ENCODE data around the gene LAPTM4A.

The LAPTM4A gene

GRCh38 chr2:20065885-20066602, 14.6 kb upstream of the LAPTM4A start:
- no peaks in the 10 kb centered on the region for H4K20me1 ChIP-seq (ENCODE audit: insufficient read depth, low read length)
- no peak overlapping the region for H3K27ac ChIP-seq (ENCODE audit: low read depth, low read length, poor library complexity, severe bottlenecking)
- H3K9ac ChIP-seq (ENCODE audit: low read length), result no peak overlapping the region
- H3F3A ChIP-seq (ENCODE audit: insufficient read depth, low read length), result no peaks in the 10 kb centered on the region
- H3K4me3 ChIP-seq (ENCODE audit: low read depth, low read length, poor library complexity, severe bottlenecking), result no peak overlapping the region
- H3K27me3 ChIP-seq (ENCODE audit: insufficient read depth, low read length), result no peaks in the 10 kb centered on the region
- H3K36me3 ChIP-seq (ENCODE audit: insufficient read depth, low read length), result no peaks in the 10 kb centered on the region; the same call in 1 of the 2 replicates
- H3K79me2 ChIP-seq (ENCODE audit: insufficient read depth, low read length), result no peaks in the 10 kb centered on the region
- H3K9me2 ChIP-seq (ENCODE audit: low read depth, low read length), result no peaks in the 10 kb centered on the region
- H2AFZ ChIP-seq (ENCODE audit: low read length), result no peak overlapping the region
- no peaks in the 10 kb centered on the region for H3K9me3 ChIP-seq (ENCODE audit: low read length)
- H3K4me1 ChIP-seq (ENCODE audit: insufficient read depth, low read length, severe bottlenecking), result no peaks in the 10 kb centered on the region
- no peak for TF ChIP-seq EZH2 (IDR thresholded peaks at IDR 0.05; ENCODE audit: borderline replicate concordance, low read length)
- no peak for TF ChIP-seq CTCF (IDR thresholded peaks at IDR 0.05; ENCODE audit: low read length)
- no peak overlapping the region for H3K4me2 ChIP-seq (ENCODE audit: low read length)

GRCh38 chr2:20064841-20065240, 13.4 kb upstream of the LAPTM4A start:
- Histone ChIP-seq H3K27me3 (ENCODE audit: insufficient read depth, low read length) (no peaks in the 10 kb centered on the region), H2AFZ (ENCODE audit: low read length) (no peak overlapping the region), H3K4me2 (ENCODE audit: low read length) (no peak overlapping the region)

GRCh38 chr2:20064421-20064820, 13.0 kb upstream of the LAPTM4A start:
- H3K36me3 ChIP-seq (ENCODE audit: insufficient read depth, low read length), result no peaks in the 10 kb centered on the region; the same call in 1 of the 2 replicates
- no peaks in the 10 kb centered on the region for H3K27me3 ChIP-seq (ENCODE audit: insufficient read depth, low read length)
- H3K27ac ChIP-seq (ENCODE audit: low read depth, low read length, poor library complexity, severe bottlenecking), result no peak overlapping the region
- H3K4me3 ChIP-seq (ENCODE audit: low read depth, low read length, poor library complexity, severe bottlenecking), result no peak overlapping the region
- no peaks in the 10 kb centered on the region for H3K79me2 ChIP-seq (ENCODE audit: insufficient read depth, low read length)
- no peaks in the 10 kb centered on the region for H3K4me1 ChIP-seq (ENCODE audit: insufficient read depth, low read length, severe bottlenecking)
- H2AFZ ChIP-seq (ENCODE audit: low read length), result no peak overlapping the region
- no peak overlapping the region for H3K4me2 ChIP-seq (ENCODE audit: low read length)
- no peaks in the 10 kb centered on the region for H3K9me2 ChIP-seq (ENCODE audit: low read depth, low read length)
- H3K9me3 ChIP-seq (ENCODE audit: low read length), result no peaks in the 10 kb centered on the region
- no peak for TF ChIP-seq EZH2 (IDR thresholded peaks at IDR 0.05; ENCODE audit: borderline replicate concordance, low read length)
- no peak for TF ChIP-seq CTCF (IDR thresholded peaks at IDR 0.05; ENCODE audit: low read length)
- no peak overlapping the region for H3K9ac ChIP-seq (ENCODE audit: low read length)
- no peaks in the 10 kb centered on the region for H4K20me1 ChIP-seq (ENCODE audit: insufficient read depth, low read length)
- no peaks in the 10 kb centered on the region for H3F3A ChIP-seq (ENCODE audit: insufficient read depth, low read length)

More at GRCh38 chr2:20064841-20065240, 13.4 kb upstream of the LAPTM4A start:
- no peaks in the 10 kb centered on the region; the same call in 1 of the 2 replicates for H3K36me3 ChIP-seq (ENCODE audit: insufficient read depth, low read length)
- H3K27ac ChIP-seq (ENCODE audit: low read depth, low read length, poor library complexity, severe bottlenecking), result no peak overlapping the region
- H3K79me2 ChIP-seq (ENCODE audit: insufficient read depth, low read length), result no peaks in the 10 kb centered on the region
- H3K4me1 ChIP-seq (ENCODE audit: insufficient read depth, low read length, severe bottlenecking), result no peaks in the 10 kb centered on the region
- H4K20me1 ChIP-seq (ENCODE audit: insufficient read depth, low read length), result no peaks in the 10 kb centered on the region
- no peaks in the 10 kb centered on the region for H3K9me3 ChIP-seq (ENCODE audit: low read length)
- no peak for TF ChIP-seq EZH2 (IDR thresholded peaks at IDR 0.05; ENCODE audit: borderline replicate concordance, low read length)
- no peak for TF ChIP-seq CTCF (IDR thresholded peaks at IDR 0.05; ENCODE audit: low read length)
- no peaks in the 10 kb centered on the region for H3K9me2 ChIP-seq (ENCODE audit: low read depth, low read length)
- no peak overlapping the region for H3K4me3 ChIP-seq (ENCODE audit: low read depth, low read length, poor library complexity, severe bottlenecking)
- no peaks in the 10 kb centered on the region for H3F3A ChIP-seq (ENCODE audit: insufficient read depth, low read length)
- H3K9ac ChIP-seq (ENCODE audit: low read length), result no peak overlapping the region
